H9 (cell line): ENCODE results near the gene UTS2B. TPM values are rescaled to one million over a fixed set of nuclear protein-coding genes. Genes with fewer than 3 reads are reported as not detected.

ENCODE experiments used
- DNase-seq: peaks from one replicate; pipeline ENCODE4 v3.0.0-alpha.2; 2017
- H2AFZ ChIP-seq: one replicate; pipeline ENCODE4 v1.6.1; 2013; ENCODE audit warnings: mild to moderate bottlenecking, low read length, control low read depth, moderate library complexity
- H2AK5ac ChIP-seq: 2 replicates; pipeline ENCODE4 v1.6.1; 2013; ENCODE audit warnings: low read length, control low read depth, mixed read lengths; ENCODE audit not compliant: insufficient read length
- H2BK120ac ChIP-seq: one replicate; pipeline ENCODE4 v1.6.1; 2013; ENCODE audit warnings: low read depth, mild to moderate bottlenecking, low read length, control low read depth, inconsistent platforms; ENCODE audit not compliant: poor library complexity, severe bottlenecking
- H2BK12ac ChIP-seq: 2 replicates; pipeline ENCODE4 v1.6.1; 2013; ENCODE audit warnings: low read length, control low read depth, mixed read lengths, low read depth; ENCODE audit not compliant: insufficient read length
- H2BK15ac ChIP-seq: 2 replicates; pipeline ENCODE4 v1.6.1; 2013; ENCODE audit warnings: low read depth, low read length, control low read depth
- H2BK20ac ChIP-seq: one replicate; pipeline ENCODE4 v1.6.1; 2013; ENCODE audit warnings: low read depth, mild to moderate bottlenecking, low read length, control low read depth, inconsistent platforms; ENCODE audit not compliant: poor library complexity, severe bottlenecking
- H2BK5ac ChIP-seq: 2 replicates; pipeline ENCODE4 v1.6.1; 2013; ENCODE audit warnings: low read length, control low read depth, mixed read lengths; ENCODE audit not compliant: insufficient read length
- H3K14ac ChIP-seq: 2 replicates; pipeline ENCODE4 v1.6.1; 2013; ENCODE audit warnings: low read length, control low read depth; ENCODE audit not compliant: insufficient read depth
- H3K18ac ChIP-seq: 2 replicates; pipeline ENCODE4 v1.6.1; 2013; ENCODE audit warnings: low read depth, mild to moderate bottlenecking, mixed read lengths, low read length, control low read depth; ENCODE audit not compliant: insufficient read length
- H3K23ac ChIP-seq: 2 replicates; pipeline ENCODE4 v1.6.1; 2013; ENCODE audit warnings: low read length, control low read depth, mixed read lengths, low read depth; ENCODE audit not compliant: insufficient read length
- H3K23me2 ChIP-seq: 2 replicates; pipeline ENCODE4 v1.6.1; 2013; ENCODE audit warnings: low read depth, mild to moderate bottlenecking, mixed read lengths, low read length, control low read depth; ENCODE audit not compliant: insufficient read length, poor library complexity, severe bottlenecking
- H3K27ac ChIP-seq: 2 replicates; pipeline ENCODE4 v1.5.1; 2013; ENCODE audit warnings: low read length, control low read depth, mixed read lengths, low read depth; ENCODE audit not compliant: insufficient read length
- H3K27me3 ChIP-seq: 2 replicates; pipeline ENCODE4 v1.6.1; 2013; ENCODE audit warnings: low read length, control low read depth, inconsistent platforms; ENCODE audit not compliant: insufficient read depth
- H3K4ac ChIP-seq: 2 replicates; pipeline ENCODE4 v1.6.1; 2013; ENCODE audit warnings: low read depth, mild to moderate bottlenecking, control low read depth, inconsistent platforms, low read length, moderate library complexity
- H3K4me1 ChIP-seq: 2 replicates; pipeline ENCODE4 v1.6.1; 2013; ENCODE audit warnings: low read length, control low read depth, inconsistent platforms; ENCODE audit not compliant: insufficient read depth
- H3K4me2 ChIP-seq: 2 replicates; pipeline ENCODE4 v1.6.1; 2013; ENCODE audit warnings: low read length, control low read depth, mixed read lengths; ENCODE audit not compliant: insufficient read length, insufficient read depth
- H3K56ac ChIP-seq: 2 replicates; pipeline ENCODE4 v1.6.1; 2013; ENCODE audit warnings: low read depth, mild to moderate bottlenecking, mixed read lengths, low read length, control low read depth; ENCODE audit not compliant: insufficient read length
- H3K79me1 ChIP-seq: 2 replicates; pipeline ENCODE4 v1.6.1; 2013; ENCODE audit warnings: low read depth, mild to moderate bottlenecking, moderate library complexity, low read length, control low read depth, inconsistent platforms; ENCODE audit not compliant: insufficient read depth, poor library complexity, severe bottlenecking
- H3K79me2 ChIP-seq: 2 replicates; pipeline ENCODE4 v1.6.1; 2013; ENCODE audit warnings: low read length, control low read depth, inconsistent platforms; ENCODE audit not compliant: insufficient read depth
- H3K9ac ChIP-seq: 2 replicates; pipeline ENCODE4 v1.6.1; 2013; ENCODE audit warnings: low read length, control low read depth, mixed read lengths; ENCODE audit not compliant: insufficient read length; ENCODE audit errors: extremely low read depth
- H3K9me3 ChIP-seq: one replicate; pipeline ENCODE4 v1.6.1; 2013; ENCODE audit warnings: low read depth, low read length, inconsistent platforms; ENCODE audit not compliant: control insufficient read depth
- H3T11ph ChIP-seq: one replicate; pipeline ENCODE4 v1.6.1; 2013; ENCODE audit warnings: mild to moderate bottlenecking, low read length, control low read depth, inconsistent platforms
- H4K20me1 ChIP-seq: one replicate; pipeline ENCODE4 v1.6.1; 2013; ENCODE audit not compliant: control insufficient read depth, insufficient read length, insufficient read depth
- H4K5ac ChIP-seq: 2 replicates; pipeline ENCODE4 v1.6.1; 2013; ENCODE audit warnings: low read depth, mild to moderate bottlenecking, mixed read lengths, low read length, control low read depth; ENCODE audit not compliant: insufficient read length
- H4K8ac ChIP-seq: replicated peaks from 2 replicates; pipeline ENCODE4 v1.6.1; 2013; ENCODE audit warnings: low read length, control low read depth, mixed read lengths, low read depth; ENCODE audit not compliant: insufficient read length
- H4K91ac ChIP-seq: 2 replicates; pipeline ENCODE4 v1.6.1; 2013; ENCODE audit warnings: low read depth, mild to moderate bottlenecking, moderate library complexity, mixed read lengths, low read length, control low read depth; ENCODE audit not compliant: insufficient read length
- H3K27ac Mint-ChIP-seq, 3 experiments: 2 replicates in 2 of 3; 3 replicates in 1 of 3; pipeline ENCODE4 v1.8.0; 2020 to 2021; ENCODE audit warnings: mixed read lengths in 3 of 3, mild to moderate bottlenecking in 1 of 3, moderate library complexity in 1 of 3
- H3K27me3 Mint-ChIP-seq: 2 replicates; pipeline ENCODE4 v1.8.0; 2021; ENCODE audit warnings: low read depth, mild to moderate bottlenecking, moderate library complexity, mixed read lengths
- H3K36me3 Mint-ChIP-seq, 3 experiments: 2 replicates in 2 of 3; 3 replicates in 1 of 3; pipeline ENCODE4 v1.8.0; 2020 to 2021; ENCODE audit warnings: low read depth in 3 of 3, mixed read lengths in 3 of 3; ENCODE audit not compliant: insufficient read depth in 1 of 3
- H3K4me1 Mint-ChIP-seq, 2 experiments: 2 replicates each; pipeline ENCODE4 v1.8.0; 2020; ENCODE audit warnings: mixed read lengths in 2 of 2
- H3K4me3 Mint-ChIP-seq, 2 experiments: 2 replicates in 1 of 2; 3 replicates in 1 of 2; pipeline ENCODE4 v1.8.0; 2020 to 2021; ENCODE audit warnings: mild to moderate bottlenecking in 2 of 2, mixed read lengths in 2 of 2, moderate library complexity in 1 of 2
- H3K9me3 Mint-ChIP-seq, 2 experiments: 2 replicates in 1 of 2; 3 replicates in 1 of 2; pipeline ENCODE4 v1.8.0; 2020; ENCODE audit warnings: mild to moderate bottlenecking in 2 of 2, mixed read lengths in 2 of 2, moderate library complexity in 1 of 2
- WGBS: extraction: QIAGEN DNeasy Blood & Tissue Kit; methylation state at CpG from one replicate; pipeline ENCODE4 v1.1.7; 2013; ENCODE audit warnings: missing lambda C conversion rate, low lambda C conversion rate, mixed read lengths; ENCODE audit not compliant: insufficient read length; ENCODE audit errors: extremely low coverage; 5-methylcytosine and 5-hydroxymethylcytosine counted together
- total RNA-seq: library from RNA; stranded (reverse); gene quantifications from 2 replicates; pipeline ENCODE4 v1.2.1, GENCODE V29; 2021
- TF ChIP-seq, protein P1 (sequence below): fragments of 200-600 bp; sonication (generic); conservative IDR thresholded peaks from 3 replicates; pipeline ENCODE4 v1.8.0; 2021; ENCODE audit warnings: antibody characterized with exemption, mild to moderate bottlenecking

UTS2B gene
- total RNA-seq, 1 experiment from 2014 or later = 0.09 TPM

DNA sequence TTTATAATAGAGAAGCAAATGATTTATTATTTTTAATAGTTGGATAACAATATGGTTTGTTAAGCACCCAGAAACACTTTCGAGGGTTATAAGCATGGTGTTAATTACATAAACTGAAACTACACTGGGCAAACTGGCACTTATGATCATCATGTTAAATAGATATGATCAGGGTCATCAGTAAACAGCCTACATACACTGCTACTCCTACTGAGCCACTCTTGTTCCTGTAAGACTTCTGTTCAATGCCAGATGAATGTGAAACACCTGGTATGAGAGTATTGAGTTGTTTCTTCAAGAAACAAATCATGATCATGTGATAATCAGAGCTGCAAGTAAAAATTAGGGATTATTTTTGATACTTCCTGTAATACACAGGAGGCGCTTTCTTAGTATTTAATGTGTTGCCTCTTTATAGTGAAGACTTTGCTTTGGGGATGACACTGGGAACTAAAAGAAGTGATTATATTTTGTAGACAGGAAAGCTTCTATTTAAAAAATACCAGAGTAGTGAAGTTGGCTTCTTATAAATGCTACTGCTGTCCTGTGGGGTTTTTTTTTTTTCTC lies 32.3 kb upstream of the UTS2B start:
- Histone ChIP-seq H2BK120ac (no peak overlapping the region), H4K91ac (no peak overlapping the region), H3K79me1 (no peaks in the 10 kb centered on the region), H3K9me3 (no peaks in the 10 kb centered on the region), H2BK5ac (no peak overlapping the region), H2AFZ (no peak overlapping the region), H3K23me2 (no peaks in the 10 kb centered on the region), H3K4ac (no peak overlapping the region), H3K79me2 (no peaks in the 10 kb centered on the region), H3T11ph (no peak overlapping the region), H3K23ac (no peak overlapping the region), H2AK5ac (no peak overlapping the region), H3K4me2 (no peak overlapping the region), H2BK12ac (no peak overlapping the region), H4K8ac (no peak overlapping the region), H4K5ac (no peak overlapping the region), H3K9ac (no peak overlapping the region), H2BK15ac (no peak overlapping the region), H3K56ac (no peak overlapping the region), H3K27me3 (no peaks in the 10 kb centered on the region), H3K27ac (no peak overlapping the region), H3K14ac (no peak overlapping the region), H3K4me1 (peaks cover 13% of the 10 kb centered on the region), H2BK20ac (no peak overlapping the region), H3K18ac (no peak overlapping the region), H4K20me1 (no peaks in the 10 kb centered on the region)
- WGBS = no CpG with 5 or more reads among the region's 2 CpGs
- Mint-ChIP-seq H3K4me3 (no peak overlapping the region), H3K36me3 (peaks cover 9 to 34% (median 12%) of the 10 kb centered on the region in 3 experiments), H3K4me1 (peaks cover 48 to 52% of the 10 kb centered on the region in 2 experiments), H3K27me3 (no peaks in the 10 kb centered on the region), H3K9me3 (no peaks in the 10 kb centered on the region), H3K27ac (no peak overlapping the region)
- no peak for DNase-seq
- TF ChIP-seq, protein P1, sequence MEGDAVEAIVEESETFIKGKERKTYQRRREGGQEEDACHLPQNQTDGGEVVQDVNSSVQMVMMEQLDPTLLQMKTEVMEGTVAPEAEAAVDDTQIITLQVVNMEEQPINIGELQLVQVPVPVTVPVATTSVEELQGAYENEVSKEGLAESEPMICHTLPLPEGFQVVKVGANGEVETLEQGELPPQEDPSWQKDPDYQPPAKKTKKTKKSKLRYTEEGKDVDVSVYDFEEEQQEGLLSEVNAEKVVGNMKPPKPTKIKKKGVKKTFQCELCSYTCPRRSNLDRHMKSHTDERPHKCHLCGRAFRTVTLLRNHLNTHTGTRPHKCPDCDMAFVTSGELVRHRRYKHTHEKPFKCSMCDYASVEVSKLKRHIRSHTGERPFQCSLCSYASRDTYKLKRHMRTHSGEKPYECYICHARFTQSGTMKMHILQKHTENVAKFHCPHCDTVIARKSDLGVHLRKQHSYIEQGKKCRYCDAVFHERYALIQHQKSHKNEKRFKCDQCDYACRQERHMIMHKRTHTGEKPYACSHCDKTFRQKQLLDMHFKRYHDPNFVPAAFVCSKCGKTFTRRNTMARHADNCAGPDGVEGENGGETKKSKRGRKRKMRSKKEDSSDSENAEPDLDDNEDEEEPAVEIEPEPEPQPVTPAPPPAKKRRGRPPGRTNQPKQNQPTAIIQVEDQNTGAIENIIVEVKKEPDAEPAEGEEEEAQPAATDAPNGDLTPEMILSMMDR = no peak
